IPS DF 4.7 (cell line): ENCODE measurements around the gene RPS6KA5.
"Not testable (repeated sequence)": the region's sequence is repeated elsewhere in the genome, so short reads cannot be mapped to it uniquely, and the experiment has no call there.

Experiments used
- DNase-seq: peaks from one replicate; pipeline ENCODE4 v3.0.0-alpha.2; 2013; ENCODE audit warnings: low spot score; ENCODE audit errors: extremely low read depth

RPS6KA5 gene

GRCh38 chr14:91060351-91061055 is at the start of gene RPS6KA5:
Gene RPS6KA5 (minus strand): TSS chr14:91060641. CDS start chr14:91060434, 207 bp downstream.
- DNase-seq, result peak; percentile 99

DNA sequence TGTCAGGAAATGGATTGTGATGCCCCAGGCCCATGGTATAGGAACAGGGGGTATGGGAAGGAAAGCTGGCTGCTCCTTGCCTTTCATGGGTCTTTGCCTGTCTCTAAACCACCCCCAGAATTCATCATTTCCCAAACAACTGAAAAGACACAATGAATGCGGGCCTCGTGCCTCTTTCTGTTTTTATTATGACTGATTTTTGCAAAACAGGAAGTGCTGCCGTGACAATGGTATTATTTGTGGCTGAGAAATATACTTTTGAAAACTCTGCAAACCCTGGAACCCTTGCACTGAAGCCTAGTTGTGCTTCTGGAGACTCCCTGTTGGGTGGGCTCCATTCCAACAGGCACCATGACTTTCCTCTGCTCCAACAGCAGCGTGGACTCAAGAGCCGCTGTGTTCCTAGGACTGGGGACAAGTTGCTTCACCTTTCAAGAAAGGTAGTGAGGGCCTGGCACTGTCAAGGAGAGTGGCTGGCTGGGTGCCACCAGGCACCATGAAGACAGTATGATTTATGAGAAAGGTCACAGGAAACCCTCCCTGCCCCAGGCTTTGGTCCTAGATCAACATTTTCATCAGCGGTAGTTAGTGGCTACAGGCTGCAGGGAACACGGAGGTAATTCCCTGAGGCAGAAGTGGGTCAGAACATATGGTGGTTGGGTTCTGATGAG is 48.6 kb upstream of the RPS6KA5 start:
- no peak for DNase-seq

DNA sequence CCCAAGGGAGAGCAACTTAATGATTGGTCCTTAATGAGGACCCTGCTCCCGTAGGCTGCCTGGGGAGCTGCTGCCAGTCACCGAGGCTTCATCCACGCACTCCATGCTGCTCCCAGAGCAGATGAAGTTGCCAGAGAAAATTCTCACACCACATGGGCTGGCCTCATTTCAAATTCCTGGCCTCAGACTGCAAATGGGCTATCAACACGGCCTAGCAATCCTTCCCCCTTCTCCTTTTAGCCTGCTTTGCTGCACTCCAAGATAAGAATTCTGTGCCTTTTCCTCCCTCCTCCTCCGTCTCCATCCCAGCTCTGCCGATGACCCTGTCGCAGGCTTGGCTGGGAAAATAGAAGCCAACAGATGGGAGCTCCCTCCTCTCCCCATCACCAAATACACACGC is 42.7 kb upstream of the RPS6KA5 start:
- DNase-seq, result no peak

DNA sequence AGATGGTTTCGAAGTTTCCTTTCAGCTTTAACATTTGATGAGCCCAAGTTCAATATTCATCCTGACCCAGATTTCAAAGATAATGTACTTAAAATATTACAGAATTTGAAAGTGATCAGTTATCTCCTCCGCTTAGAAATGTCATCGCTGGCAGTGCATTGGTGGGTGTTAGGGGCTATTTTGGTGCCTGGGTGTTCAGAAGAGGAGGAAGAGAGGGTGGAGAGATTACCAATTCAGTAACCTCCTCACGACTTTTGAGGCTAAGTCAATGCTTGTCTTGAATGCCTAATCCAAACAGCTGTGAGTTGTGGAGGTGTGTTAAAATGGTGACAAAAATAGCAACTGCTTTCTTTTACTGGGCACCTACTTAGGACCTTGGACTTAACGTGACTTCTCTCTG is 39.7 kb upstream of the RPS6KA5 start:
- DNase-seq, result no peak

DNA sequence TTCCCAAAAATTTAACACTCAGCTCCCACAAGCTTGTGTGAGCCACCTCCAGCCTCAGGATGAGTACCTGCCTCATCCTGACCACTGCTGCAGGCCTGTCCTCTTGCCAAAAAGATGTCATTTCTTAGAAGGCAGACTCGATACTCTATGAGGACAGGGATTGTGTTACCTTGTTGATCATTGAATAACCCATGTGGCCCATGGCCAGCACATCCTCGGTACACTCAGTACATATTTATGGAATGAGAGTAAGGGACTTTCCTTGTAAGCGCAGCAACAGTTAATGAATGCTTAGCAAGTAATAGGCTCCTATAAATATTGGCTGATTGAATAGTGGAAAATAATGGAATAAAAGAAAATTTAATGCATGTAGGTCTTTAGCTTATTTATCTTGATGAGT is 38.1 kb upstream of the RPS6KA5 start:
- no peak for DNase-seq

DNA sequence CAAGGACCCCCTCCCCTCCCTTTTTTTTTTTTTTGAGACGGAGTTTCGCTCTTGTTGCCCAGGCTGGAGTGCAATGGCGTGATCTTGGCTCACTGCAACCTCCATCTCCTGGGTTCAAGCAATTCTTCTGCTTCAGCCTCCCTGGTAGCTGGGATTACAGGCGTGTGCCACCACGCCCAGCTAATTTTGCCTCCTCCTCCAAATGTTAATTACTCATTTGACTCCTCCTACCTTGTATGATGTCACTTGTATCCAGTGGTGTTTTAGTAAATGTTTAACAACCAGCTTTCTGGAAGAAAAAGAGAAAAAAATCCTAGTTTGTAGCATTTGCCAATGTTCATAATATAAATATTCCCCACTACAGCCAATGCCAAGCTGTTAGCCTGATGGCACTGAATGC is 37.2 kb upstream of the RPS6KA5 start:
- not testable (repeated sequence) for DNase-seq

DNA sequence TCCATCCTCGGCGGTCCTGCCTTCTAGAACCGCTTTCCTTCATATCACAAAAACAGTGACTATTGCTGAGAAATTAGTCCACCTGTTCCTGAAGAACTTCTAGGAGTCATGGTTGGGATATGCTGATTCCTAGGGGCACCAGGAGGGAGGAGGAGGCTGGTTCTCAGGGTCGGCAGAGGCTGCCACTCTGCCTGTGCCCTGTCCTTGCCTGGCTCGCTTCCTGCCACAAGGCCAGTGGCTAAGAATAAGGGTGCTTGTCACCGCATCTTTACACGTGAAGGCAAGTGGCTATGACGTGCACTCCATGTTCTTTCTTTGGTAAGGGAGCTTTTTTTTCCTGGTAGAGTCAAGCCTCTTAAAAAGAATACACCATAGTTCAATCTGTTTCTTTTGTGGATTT is 34.7 kb upstream of the RPS6KA5 start:
- DNase-seq, result no peak

DNA sequence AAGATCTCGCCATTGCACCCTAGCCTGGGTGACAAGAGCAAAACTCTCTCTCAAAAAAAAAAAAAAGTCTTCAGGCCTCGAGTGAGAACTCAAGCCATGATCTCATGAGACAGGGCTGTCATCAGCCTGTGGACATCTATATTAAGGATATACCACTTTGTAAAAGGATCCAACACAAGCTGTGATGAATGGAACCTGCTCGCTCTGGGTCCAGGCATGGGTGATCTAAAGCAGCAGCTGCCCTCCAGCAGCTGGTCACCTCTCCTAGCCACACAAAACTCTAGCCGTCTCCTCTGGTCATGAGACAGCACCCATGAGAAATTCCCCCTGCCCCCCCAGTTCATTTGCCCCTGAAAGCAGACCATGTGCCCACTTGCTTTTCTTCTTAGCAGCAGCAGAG is 34.3 kb upstream of the RPS6KA5 start:
- no peak for DNase-seq

- not testable (repeated sequence) for DNase-seq
Observed at GRCh38 chr14:91093743-91094472, 33.5 kb upstream of the RPS6KA5 start.

DNA sequence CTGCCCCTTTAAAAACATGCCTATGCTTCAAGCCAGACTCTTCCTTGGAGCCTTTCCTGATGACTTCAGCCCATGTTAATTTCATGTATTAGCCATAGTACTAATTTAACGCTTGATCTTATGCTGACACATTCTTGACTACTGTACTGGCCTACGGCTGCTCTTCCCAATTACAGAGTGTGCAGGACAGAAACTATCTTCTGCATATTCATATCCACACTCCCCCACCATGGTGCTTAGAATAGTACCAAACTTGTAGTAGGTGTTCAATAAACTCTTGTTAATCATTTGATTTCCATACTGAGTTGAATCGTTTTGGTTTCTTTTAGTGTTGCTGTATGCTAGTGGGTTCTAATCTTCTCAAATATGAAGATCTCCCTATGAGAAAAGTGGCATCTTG is 31.6 kb upstream of the RPS6KA5 start:
- DNase-seq, result no peak

- DNase-seq, result no peak
Observed at GRCh38 chr14:91090743-91091142, 30.3 kb upstream of the RPS6KA5 start.

DNA sequence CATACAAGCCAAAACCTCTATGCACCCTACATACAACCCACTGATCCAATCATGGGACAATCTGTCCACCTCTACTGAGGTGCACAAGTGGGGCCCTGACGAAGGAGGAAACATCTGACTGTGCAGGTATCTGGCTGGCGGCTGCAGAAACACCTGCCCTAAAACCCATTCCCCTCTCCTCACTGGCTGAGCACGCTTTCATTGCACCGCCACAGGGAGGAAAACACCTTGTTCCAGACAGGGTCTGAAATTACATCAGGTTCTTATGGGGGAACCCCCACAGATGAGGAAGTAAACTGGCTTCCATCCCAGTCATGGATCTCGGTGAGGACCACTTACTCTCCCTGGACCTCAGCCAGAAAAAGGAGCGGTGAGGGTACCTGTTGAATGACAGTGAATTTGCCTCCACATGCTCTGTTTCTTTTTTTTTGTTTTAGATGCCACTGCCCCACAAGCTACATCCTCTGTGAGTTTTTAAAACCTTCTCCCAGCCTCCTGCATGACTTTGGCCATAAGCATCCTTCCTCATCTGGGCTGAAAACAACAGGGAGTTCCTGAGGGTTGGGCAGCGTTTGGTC is 29.6 kb upstream of the RPS6KA5 start:
- no peak for DNase-seq

DNA sequence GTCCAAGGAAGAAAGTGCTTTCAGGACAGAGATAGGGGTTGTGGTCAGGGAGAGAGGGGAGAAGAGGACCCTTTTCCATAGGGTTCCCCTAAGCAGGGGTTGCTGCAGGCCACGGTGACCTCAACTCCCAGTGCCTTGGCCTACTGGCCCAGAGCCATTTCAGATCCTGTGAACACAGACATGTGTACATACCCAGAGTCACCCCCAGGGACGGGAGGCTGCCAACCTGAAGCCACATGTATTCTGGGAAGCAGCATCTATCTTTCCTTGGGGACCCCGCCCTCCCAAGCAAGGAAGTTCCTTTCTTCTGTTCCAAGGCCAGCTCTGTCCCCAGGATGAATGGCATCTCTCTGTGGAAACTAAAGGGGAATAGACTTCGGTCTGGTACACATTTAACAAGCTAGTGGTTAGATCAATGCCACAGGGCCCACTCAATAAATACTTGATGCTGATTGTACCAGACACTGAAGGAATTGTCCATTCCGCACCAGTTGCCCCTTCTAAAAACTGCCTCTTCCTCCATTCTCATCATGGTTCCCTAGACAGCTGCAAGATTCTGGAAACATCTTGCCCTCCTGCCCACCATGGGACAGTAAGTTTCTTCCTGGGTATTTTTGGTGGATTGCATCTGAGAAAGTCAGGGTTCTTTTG is 28.3 kb upstream of the RPS6KA5 start:
- no peak for DNase-seq

- not testable (repeated sequence) for DNase-seq
Observed at GRCh38 chr14:91087470-91087869, 27.0 kb upstream of the RPS6KA5 start.

- no peak for DNase-seq
Observed at GRCh38 chr14:91084516-91084915, 24.1 kb upstream of the RPS6KA5 start.

DNA sequence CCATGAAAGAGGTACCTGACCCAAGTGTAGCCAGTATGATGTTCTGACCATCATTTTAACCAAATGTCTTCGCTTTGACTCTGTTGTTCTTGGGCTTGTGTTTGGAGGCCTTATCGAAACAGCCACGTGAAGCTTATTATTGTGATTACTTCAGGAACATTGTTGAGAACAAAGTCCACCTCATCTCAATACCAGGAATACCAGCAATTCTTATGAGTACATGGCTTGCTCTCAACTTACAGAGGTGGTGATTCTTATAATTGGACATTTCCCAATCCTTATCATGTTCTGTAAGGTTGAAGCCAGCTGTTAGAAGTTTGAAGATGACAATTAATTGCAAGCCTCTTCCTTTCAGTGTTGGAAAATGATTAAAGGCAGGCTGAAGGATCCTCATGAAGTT is 21.8 kb upstream of the RPS6KA5 start:
- DNase-seq, result no peak

GRCh38 chr14:91080071-91080470 is 19.6 kb upstream of the RPS6KA5 start:
- no peak for DNase-seq

DNA sequence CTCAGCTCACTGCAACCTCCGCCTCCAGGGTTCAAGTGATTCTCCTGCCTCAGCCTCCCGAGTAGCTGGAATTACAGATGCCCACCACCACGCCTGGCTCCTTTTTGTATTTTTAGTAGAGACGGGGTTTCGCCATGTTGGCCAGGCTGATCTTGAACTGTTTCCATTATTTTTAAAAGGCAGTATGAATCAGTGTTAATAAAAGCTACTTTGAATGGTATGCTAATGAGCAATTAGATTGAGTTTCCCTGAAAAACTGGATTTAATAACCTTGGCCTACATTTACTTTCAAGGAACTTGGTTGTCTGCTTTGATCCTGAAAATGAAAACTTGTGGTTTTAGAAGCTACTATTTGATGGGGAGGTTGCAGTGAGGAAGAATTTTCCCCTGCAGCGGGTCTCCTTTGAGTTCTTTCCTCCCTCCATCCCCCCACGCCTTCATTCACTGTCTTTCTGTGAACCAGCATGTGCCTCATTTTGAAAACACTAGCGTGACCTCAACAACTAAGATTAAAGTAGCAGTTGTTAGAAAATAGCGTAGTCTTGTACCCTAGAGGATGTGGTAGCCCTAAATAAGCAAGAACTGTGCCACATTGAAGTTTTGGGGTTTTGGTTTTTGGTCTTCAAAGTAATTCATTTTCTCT is 17.8 kb upstream of the RPS6KA5 start:
- DNase-seq, result no peak

DNA sequence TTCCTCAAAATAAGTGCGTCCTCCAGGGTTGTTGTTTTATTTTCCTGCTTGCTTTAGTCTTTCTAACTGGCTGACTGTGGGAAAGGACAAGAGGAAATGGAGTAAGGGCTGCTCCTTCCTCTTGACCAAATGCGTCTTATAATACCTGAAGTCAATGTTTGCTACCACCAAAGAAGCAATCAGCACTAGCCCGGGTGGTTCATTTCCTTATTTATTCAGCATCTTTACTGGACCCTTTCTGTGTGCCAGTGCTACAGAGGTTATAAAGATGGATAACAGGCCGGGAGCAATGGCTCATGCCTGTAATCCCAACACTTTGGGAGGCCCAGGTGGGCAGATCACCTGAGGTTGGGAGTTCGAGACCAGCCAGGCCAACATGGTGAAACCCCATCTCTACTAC is 15.1 kb upstream of the RPS6KA5 start:
- DNase-seq, result no peak

DNA sequence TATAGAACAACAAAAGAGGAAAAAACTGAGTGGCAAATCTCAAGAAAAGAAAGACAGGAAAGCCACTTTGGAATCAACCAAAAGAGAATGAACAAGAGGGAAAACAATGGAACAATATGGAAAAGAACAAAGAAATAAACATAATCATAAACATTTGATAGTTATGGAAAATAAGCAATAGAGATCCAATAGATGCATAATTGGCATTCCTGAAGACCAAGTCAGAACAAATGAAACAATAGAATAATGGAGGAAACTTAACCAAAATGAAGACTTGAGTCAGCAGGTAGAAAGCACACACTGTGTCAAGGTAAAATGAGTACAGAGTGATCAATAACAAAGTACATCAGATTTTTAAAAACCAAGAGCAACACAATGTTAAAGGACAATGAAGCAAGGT is 10.1 kb upstream of the RPS6KA5 start:
- DNase-seq, result no peak

DNA sequence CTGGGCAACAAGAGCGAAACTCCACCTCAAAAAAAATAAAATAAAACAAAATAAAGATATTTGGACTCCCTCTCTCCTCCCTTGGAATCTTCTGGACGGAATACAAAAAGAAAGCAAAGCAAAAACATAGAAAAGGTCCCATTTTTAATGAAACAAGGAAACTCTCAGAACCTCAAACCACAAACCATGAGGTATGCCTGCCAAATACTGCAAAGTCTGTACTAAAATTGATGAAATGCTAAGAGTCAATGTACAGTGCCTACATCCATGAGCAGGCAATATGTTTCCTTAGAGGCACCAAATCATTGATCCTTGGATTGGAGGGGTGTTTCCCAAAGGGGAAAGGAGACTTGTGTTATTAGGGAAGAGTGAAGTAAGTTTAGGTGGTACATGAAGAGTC is 8.2 kb upstream of the RPS6KA5 start:
- DNase-seq, result no peak
